ENCODE measurements around the gene SHISA8. TPM values are rescaled to one million over a fixed set of nuclear protein-coding genes. Genes with fewer than 3 reads are reported as not detected.
A peak's percentile ranks its signal among the peaks of the same experiment; 100 is the strongest.

SHISA8 gene
- total RNA-seq, 2 experiments from 2014 or later: 1.7 to 1.8 TPM

DNA sequence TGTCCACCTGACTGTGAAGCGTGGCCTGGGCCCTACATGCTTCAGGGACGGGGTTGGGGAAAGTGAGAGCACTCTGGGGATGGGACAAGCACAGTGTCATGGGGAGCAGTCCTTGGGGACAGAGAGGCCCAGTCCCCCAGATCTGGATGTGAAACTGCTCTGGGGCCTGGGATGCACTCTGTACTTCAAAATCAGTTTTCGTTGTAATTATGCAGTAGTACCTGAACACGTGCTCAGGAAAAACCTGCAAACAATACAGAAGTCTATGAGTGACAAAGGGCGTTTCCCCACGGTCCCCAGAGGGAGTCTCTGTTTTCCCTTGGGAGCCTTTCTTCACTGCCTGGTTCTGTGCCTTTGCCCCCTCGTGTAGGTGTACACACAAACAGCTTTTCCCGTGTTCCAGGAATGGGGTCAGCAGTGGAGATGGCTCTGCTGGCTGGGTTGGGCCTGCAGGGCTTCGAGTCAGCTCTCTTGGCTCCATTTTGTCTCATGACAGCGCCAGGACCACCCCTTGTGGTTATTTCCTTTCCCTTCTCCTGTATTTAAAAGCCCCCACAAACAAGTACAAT is 16.9 kb upstream of the SHISA8 start:
- H3K9me3 Mint-ChIP-seq: no peaks in the 10 kb centered on the region
- no peaks in the 10 kb centered on the region for H3K27me3 Mint-ChIP-seq (ENCODE audit: low read depth)
- peaks cover 19% of the 10 kb centered on the region for H3K4me1 Mint-ChIP-seq (ENCODE audit: low read depth)
- CTCF ChIA-PET: no interaction called here
- intact Hi-C loops (cut with micrococcal nuclease): no loop called here
- no peak overlapping the region for H3K27ac Mint-ChIP-seq
- H3K4me3 Mint-ChIP-seq: no peak overlapping the region
- no peak for DNase-seq
- peaks cover 13% of the 10 kb centered on the region for H3K36me3 Mint-ChIP-seq (ENCODE audit: low read depth)

DNA sequence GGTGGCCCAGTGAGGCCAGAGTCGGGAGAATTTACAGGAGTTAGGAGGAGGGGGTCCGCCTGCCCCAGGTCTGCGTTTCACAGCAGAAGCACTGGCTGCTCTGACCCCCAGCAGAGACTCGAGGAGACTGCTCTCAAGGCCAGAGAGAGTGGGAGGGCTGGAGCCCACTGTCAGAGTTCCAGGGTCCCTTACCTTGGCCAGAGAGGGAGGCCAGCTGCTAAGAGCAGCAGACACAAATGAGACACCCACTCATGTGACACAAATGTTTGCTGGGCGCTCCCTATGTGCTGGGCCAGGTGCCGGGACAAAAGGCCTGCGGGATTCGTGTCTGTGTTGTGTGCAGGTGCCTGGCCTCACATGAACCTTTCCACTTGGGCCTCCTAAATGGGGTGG is 14.5 kb upstream of the SHISA8 start:
- Mint-ChIP-seq H3K4me1 (ENCODE audit: low read depth) (peaks cover 28% of the 10 kb centered on the region), H3K27me3 (ENCODE audit: low read depth) (peaks cover 6% of the 10 kb centered on the region), H3K27ac (no peak overlapping the region), H3K4me3 (no peak overlapping the region), H3K36me3 (ENCODE audit: low read depth) (peaks cover 7% of the 10 kb centered on the region), H3K9me3 (no peaks in the 10 kb centered on the region)
- CTCF ChIA-PET: no interaction called here
- DNase-seq: no peak
- intact Hi-C loops (cut with micrococcal nuclease): no loop called here

DNA sequence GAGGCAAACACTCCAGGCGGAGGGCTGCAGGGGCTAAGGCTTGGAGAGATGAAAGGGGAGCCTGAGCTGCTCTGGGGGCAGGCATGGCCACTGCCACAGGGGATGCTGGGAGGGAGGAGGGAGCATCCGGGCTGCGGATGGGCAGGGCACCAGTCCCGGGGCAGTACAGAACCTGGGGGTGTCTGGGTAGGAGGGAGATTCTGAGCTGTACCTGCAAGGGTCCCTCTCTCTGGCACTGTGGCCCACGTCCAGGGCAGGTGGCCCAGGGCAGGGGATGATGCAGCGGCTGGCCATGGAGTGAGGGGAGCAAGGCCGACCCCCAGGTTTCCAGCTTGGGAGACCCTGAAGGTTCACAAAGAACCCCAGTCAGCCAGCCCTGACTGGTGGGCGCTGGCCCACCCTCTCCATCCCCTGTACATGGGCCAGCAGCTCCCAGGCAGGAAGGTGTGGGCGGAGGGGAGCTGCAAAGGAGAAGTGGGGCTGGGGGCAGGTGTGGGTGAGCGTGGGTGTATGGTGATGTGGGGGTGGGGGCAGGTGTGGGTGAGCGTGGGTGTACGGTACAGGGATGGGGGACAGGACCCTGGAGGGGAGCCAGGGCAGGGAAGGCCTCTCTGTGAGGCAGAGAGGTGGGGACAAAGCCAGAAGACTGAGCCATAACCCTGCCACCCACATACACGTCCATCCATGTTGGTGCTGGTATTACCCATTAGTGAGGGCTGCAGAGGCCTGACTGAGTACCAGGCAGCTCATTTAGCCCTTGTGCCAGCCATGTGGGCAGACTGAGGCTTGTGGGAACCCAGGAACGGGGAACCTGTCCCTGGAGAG is 13.9 kb upstream of the SHISA8 start:
- Mint-ChIP-seq H3K36me3 (ENCODE audit: low read depth) (peaks cover 7% of the 10 kb centered on the region), H3K27ac (no peak overlapping the region), H3K4me3 (no peak overlapping the region), H3K9me3 (no peaks in the 10 kb centered on the region), H3K27me3 (ENCODE audit: low read depth) (peaks cover 6% of the 10 kb centered on the region), H3K4me1 (ENCODE audit: low read depth) (peaks cover 28% of the 10 kb centered on the region)
- intact Hi-C loops (cut with micrococcal nuclease): no loop called here
- CTCF ChIA-PET: no interaction called here
- no peak for DNase-seq

DNA sequence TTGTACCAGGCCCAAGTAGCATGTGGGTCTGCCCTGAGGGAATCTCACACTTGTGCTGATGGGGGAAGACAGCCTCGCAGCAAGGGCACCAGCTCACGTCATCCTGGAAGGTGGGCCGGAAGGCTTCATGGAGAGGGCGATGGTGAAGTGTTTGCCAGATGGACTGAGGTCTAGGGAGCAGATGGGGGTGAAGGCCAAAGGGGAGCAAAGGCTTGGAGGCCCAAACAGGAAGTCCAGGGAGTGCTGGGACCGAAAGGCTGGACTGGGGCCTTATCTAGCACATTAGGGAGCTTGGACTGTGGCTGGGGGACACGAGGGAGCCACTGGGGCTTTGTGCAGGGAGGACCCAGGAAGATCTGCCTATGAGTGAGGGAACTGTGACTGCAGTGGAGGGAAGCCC is 12.9 kb upstream of the SHISA8 start:
- Mint-ChIP-seq H3K4me3 (no peak overlapping the region), H3K9me3 (no peaks in the 10 kb centered on the region), H3K36me3 (ENCODE audit: low read depth) (peaks cover 4% of the 10 kb centered on the region), H3K27ac (no peak overlapping the region), H3K27me3 (ENCODE audit: low read depth) (peaks cover 6% of the 10 kb centered on the region), H3K4me1 (ENCODE audit: low read depth) (peaks cover 28% of the 10 kb centered on the region)
- CTCF ChIA-PET: no interaction called here
- intact Hi-C loops (cut with micrococcal nuclease): no loop called here
- no peak for DNase-seq

DNA sequence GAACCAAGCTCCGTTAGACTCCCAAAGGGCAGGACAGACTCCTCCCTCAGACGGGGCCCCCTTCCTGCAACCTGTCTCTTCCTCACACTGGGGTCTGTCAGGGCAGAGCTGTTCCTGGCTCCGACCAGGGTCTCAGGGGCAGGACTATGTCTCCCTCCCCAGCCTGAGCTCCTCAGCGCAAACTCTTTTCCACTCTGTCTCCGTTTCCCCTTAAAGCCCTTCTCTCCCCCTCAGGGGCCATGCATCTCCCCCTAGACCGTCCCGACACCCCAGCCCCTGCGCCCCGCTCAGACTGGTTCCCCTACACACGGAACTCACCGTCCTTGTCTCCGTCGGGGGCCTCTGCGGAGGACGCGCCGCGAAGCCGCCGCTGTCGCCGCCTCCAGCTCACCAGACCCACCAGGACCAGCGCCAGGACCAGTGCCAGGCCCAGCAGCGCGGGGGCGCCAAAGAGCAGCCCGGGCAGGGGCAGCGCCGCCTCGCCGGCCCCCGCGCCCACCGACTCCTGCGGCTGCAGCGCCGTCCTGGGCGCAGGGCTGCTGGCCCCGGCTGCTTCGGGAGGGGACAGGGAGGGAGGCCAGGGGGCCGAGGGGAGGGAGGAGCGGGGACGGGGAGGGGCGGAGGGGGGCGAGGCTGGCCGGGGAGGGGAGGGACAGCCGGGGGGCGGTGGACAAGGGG is 11.0 kb upstream of the SHISA8 start:
- Mint-ChIP-seq H3K36me3 (ENCODE audit: low read depth) (peaks cover 3% of the 10 kb centered on the region), H3K9me3 (no peaks in the 10 kb centered on the region), H3K27me3 (ENCODE audit: low read depth) (peaks cover 6% of the 10 kb centered on the region), H3K4me3 (peak overlapping the region; percentile 63), H3K27ac (no peak overlapping the region), H3K4me1 (ENCODE audit: low read depth) (peaks cover 28% of the 10 kb centered on the region)
- intact Hi-C loops (cut with micrococcal nuclease): no loop called here
- CTCF ChIA-PET: interaction anchor here (0.5 to 2.1 kb wide), 13 partner anchors 9 to 229 kb away, joined by 3 to 14 read pairs (median 4); no protein-coding TSS in a partner anchor
- DNase-seq: peak; percentile 80

DNA sequence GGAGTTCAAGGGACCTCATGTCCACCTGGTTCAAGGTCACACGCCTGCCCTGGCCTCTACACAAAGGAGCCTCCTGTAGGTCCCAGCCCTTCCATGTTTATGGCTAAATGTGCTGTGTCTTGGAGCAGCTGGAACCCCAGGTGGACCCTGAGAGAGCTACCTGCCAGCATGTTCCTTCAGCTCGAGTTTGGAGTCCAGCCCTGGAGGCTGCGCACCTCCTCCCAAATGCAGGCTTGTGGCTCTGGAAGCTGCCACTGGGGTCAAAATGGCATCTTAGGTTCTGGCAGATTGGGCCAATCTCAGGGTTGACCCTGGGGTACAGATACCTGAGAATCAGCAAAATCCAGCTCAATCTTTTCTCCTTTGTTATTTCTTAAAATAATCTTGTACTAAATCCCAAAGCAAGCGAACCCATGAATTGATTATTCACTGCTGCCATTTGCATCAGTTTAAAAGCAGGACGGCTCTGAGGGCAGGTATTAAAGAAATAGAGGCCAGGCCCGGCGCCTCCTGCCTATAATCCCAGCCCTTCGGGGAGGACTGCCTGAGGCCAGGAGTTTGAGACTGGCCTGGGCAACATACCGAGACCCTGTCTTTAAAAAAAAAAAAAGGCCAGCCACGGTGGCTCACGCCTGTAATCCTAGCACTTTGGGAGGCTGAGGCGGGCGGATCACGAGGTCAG is 8.9 kb upstream of the SHISA8 start:
- intact Hi-C loops (cut with micrococcal nuclease): no loop called here
- no peaks in the 10 kb centered on the region for H3K9me3 Mint-ChIP-seq
- H3K27ac Mint-ChIP-seq: no peak overlapping the region
- CTCF ChIA-PET: no interaction called here
- peaks cover 6% of the 10 kb centered on the region for H3K27me3 Mint-ChIP-seq (ENCODE audit: low read depth)
- DNase-seq: no peak
- H3K4me3 Mint-ChIP-seq: no peak overlapping the region
- H3K36me3 Mint-ChIP-seq (ENCODE audit: low read depth): peaks cover 3% of the 10 kb centered on the region
- peaks cover 31% of the 10 kb centered on the region for H3K4me1 Mint-ChIP-seq (ENCODE audit: low read depth)

DNA sequence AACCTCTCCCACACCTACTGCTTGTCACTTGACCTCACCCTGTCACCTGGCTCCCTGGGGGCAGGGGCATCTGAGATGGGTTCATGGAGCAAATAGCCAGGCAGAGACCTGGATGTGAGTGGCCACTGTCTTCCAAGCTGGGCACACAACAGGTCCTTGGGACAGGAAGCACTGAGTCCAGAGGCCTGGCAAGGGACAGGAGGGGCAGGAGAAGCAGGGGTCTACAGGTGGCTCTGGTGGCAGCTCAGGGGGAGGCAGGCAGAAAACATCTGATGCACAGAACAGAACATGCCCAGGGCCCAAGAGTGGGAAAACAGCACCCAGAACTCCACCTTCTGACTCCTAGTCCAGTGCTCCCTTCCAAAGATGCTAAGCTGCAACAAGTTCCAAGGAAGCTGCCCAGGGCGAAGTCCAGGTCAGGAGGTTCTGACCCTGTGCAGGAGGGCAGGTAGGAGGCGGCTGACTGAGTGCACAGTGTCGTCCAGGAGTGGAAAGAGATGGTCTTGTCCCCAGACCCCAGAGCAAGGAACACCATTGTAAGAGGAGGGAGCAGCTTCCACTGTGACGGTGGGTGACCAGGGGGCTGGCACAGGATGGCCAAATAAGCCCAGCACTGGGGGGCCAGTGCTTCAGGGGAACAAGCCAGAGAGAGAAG is 8.2 kb upstream of the SHISA8 start:
- intact Hi-C loops (cut with micrococcal nuclease): no loop called here
- peaks cover 8% of the 10 kb centered on the region for H3K27me3 Mint-ChIP-seq (ENCODE audit: low read depth)
- no peak for DNase-seq
- CTCF ChIA-PET: no interaction called here
- H3K27ac Mint-ChIP-seq: no peak overlapping the region
- no peak overlapping the region for H3K4me3 Mint-ChIP-seq
- peaks cover 3% of the 10 kb centered on the region for H3K36me3 Mint-ChIP-seq (ENCODE audit: low read depth)
- no peaks in the 10 kb centered on the region for H3K9me3 Mint-ChIP-seq
- peaks cover 27% of the 10 kb centered on the region for H3K4me1 Mint-ChIP-seq (ENCODE audit: low read depth)

DNA sequence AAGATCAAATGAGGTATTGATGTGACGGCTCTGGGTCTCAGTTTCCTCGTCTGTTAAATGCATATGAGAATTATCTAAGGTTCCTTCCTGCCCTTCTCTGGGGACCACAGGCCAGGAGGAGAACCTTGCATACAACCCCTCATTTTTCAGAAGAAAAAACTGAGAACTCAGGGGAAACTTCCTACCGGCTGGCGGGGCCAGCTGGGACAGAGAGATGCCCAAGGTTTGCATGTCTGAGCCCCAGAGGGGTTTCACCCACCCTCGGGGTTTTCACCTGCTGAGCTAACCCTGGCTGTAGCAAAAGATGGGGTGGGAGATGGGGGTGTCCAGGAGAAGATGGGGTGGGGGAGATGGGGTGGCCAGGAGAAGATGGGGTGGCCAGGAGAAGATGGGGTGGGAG is 7.5 kb upstream of the SHISA8 start:
- no peak overlapping the region for H3K4me3 Mint-ChIP-seq
- no peaks in the 10 kb centered on the region for H3K9me3 Mint-ChIP-seq
- intact Hi-C loops (cut with micrococcal nuclease): no loop called here
- no peak overlapping the region for H3K27ac Mint-ChIP-seq
- peaks cover 9% of the 10 kb centered on the region for H3K27me3 Mint-ChIP-seq (ENCODE audit: low read depth)
- CTCF ChIA-PET: no interaction called here
- peaks cover 24% of the 10 kb centered on the region for H3K4me1 Mint-ChIP-seq (ENCODE audit: low read depth)
- no peak for DNase-seq
- peaks cover 3% of the 10 kb centered on the region for H3K36me3 Mint-ChIP-seq (ENCODE audit: low read depth)

DNA sequence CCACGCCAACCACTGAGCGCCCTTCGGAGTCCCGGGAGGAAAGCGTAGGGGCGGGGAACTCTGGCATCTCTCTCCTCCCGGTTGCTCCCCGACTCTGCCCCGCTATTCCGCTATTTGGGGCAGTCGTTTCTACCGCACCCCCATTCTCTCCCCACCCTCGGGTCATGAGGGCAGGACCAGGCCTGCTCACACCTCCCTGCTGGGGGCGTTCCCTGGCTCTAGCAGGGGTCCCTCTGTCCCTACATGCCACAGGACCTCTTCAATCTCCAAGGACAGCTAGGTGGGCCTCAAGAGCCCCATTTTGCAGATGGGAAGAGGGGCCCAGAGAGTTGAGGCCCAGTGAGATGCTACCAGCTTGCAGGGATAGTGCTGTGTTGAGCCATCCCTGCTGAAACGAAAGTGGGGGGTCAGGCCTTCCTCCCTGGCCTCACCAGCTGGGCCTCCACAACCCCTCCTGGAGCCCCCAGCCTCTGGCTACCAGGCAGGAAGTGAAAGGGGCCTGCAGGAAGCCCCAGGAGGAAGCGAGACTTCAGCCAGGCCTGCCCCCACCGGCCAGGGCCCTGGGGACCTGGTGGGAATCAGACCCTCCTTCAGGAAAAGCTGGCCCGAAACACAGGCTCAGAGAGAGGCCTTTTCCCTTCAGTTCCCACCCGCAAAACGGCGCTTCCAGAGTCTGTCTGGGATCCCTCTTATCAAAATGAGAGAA is 5.5 kb upstream of the SHISA8 start:
- H3K4me3 Mint-ChIP-seq: no peak overlapping the region
- H3K9me3 Mint-ChIP-seq: no peaks in the 10 kb centered on the region
- no peak for DNase-seq
- intact Hi-C loops (cut with micrococcal nuclease): no loop called here
- H3K27me3 Mint-ChIP-seq (ENCODE audit: low read depth): peaks cover 19% of the 10 kb centered on the region
- H3K27ac Mint-ChIP-seq: no peak overlapping the region
- CTCF ChIA-PET: no interaction called here
- peaks cover 21% of the 10 kb centered on the region for H3K4me1 Mint-ChIP-seq (ENCODE audit: low read depth)
- H3K36me3 Mint-ChIP-seq (ENCODE audit: low read depth): peaks cover 3% of the 10 kb centered on the region

DNA sequence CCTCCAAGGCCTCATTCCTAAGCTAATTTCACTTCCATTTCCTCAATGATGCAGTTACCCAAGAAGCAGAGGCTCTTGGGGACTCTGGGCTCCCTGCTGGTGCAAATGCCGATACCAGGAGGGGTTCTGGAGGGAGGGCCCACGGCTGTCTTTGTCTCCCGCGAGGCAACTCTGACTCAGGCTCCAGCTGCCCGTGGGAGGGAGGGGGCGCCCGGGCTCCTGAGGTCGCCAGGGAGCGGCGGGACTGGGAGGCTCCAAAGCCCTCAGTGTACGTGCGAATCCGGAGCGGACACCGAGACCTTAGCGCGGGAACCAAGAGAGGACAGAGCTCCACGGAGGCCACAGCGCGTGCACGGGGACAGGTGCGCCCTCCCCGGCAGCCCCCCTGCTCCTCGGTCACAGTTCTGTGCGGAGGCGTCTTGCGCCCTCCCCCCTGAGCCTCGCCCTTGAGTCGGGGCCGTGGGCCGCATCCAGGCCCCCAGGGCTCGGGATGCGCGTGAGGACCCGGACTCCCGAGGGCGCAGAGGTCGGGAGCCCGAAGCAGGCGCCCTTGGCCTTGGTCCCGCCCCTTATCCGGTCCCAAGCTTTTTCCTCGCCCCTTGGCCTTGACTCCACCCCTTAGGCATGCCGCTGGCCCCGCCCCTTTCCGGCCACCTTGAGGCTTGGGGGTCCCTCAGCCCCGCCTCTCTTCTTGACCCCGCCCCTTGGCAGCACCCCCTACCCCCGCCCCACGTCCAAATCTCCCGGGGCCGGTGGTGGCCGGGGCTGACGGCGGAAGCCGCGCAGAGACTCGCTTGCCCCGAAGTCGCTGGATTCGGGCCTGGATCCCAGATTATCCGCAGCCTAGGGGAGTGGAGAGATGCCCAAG is 4.7 kb upstream of the SHISA8 start:
- no peaks in the 10 kb centered on the region for H3K36me3 Mint-ChIP-seq (ENCODE audit: low read depth)
- no peak overlapping the region for H3K27ac Mint-ChIP-seq

More for the DNA sequence above, 4.7 kb upstream of the SHISA8 start:
- no peaks in the 10 kb centered on the region for H3K9me3 Mint-ChIP-seq
- peaks cover 21% of the 10 kb centered on the region for H3K27me3 Mint-ChIP-seq (ENCODE audit: low read depth)
- peak overlapping the region; percentile 56 for H3K4me3 Mint-ChIP-seq
- peaks cover 17% of the 10 kb centered on the region for H3K4me1 Mint-ChIP-seq (ENCODE audit: low read depth)
- CTCF ChIA-PET: no interaction called here
- DNase-seq: peak; percentile 62
- intact Hi-C loops (cut with micrococcal nuclease): loop anchor here (1.0 to 2.0 kb wide), 2 partner anchors 21 to 43 kb away; no protein-coding TSS in a partner anchor
